ENCODE measurements around the gene TMEM248. TPM values are rescaled to one million over a fixed set of nuclear protein-coding genes. Genes with fewer than 3 reads are reported as not detected.

Gene TMEM248, protein sequence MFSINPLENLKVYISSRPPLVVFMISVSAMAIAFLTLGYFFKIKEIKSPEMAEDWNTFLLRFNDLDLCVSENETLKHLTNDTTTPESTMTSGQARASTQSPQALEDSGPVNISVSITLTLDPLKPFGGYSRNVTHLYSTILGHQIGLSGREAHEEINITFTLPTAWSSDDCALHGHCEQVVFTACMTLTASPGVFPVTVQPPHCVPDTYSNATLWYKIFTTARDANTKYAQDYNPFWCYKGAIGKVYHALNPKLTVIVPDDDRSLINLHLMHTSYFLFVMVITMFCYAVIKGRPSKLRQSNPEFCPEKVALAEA
- 87.7 to 95.9 TPM (median 95.5 TPM) in 5 replicates for total RNA-seq (2022; extraction: Qiagen RNA extraction; ENCODE audit: low read depth)

DNA sequence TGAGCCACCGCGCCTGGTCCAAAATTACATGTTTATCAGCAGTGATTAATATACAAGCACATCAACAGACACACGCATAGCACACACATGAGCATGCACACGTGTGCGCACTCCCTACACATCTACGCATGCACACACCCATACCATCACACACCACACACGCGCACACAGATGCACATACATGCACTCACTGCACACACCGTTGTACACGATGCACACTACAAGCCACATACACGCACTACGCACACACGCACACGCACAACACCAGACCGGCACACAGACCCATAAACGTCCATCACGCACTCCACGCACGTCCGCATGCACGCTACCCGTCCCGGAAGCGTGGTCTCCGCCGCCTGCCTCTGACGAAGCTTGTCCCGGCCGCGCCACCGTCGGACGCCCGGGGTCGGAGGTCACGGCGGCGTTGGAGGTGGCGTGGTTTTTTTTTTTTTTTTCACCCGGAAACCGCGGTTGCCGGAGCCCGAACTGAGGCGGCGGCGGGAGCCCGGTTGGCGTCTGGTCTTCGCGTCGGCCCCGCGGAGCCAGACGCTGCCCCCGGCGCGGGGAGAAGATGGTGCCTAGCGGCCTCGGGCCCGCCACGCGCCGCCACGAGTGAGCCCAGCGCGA lies at the start of gene TMEM248:
TSS of gene TMEM248 (plus strand) at position 457 of the 627 bp plus-strand sequence. CDS start 20,641 bp downstream, outside the sequence.

DNA sequence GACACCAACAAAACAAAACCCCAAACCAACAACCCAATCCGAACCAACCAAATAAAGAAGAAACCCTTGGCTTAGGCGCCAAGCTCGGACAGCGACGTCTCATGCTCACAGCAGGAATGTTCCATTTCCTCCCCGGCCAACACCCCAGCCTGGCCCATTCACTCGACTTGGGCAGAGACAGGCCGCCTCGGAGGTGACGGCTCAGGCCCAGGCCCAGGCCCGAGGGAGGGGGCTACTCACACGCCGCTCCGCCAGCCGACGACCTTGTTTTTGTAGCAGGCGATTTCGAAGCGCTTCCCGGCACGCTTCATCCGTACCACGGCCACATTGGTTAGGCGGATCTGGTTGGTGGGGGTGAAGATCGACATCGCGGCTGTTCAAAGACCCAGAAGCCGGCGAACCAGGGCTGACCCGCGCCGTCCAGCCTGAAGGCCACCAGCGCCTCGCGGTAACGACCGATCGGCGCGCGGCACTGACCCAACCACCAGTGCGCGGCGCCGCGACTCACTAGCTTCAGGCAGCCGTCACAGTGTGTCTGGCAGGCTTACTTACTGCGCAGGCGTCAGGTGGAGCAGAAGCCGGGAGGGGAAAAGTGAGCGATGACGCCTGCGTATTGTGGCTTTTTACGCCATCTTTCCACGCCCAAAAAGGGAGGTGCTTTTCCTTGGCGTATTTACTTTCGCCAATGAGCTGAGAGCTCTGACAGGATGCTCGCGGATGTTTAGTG lies 74.2 kb downstream of the TMEM248 start, which contains the start of gene SBDS:
TSS of gene SBDS (minus strand) at position 537 of the 727 bp plus-strand sequence. CDS start at position 368, 169 bp downstream.

DNA sequence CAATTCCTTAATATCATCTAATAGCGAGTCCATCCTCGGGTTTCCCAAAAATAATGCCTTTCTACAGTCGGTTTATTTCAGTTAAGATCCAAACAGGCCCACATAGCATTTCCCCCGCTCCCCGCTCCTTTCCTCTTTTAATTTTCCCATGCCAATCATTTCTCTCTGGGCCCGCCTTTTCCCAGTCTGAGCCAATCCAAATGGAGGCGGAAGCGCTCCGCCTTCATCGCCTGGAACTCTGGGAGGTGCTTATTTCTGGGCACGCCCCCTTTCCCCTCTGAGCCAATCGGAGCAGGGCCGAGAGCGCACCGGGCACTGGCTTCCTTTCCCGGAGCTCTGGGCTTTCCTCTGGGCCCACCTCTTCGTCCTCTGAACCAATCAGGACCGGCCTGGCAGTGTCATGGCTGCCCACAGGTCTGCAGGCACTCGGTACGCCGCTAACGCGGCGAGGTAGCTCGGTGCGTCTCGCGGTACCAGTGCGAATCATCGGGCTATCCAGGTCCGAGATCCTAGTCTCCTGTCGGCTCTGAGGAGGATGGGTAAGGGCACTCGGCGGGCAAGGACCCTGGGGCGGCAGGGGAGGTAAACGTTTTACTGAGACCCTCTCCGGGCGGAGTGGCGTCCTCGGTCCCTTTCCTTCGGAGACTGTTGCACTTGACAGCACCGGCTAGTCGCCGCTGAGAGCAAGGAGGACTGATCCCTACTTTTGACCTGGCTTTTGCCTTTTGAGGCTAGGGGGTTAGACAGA lies 75.6 kb downstream of the TMEM248 start, which contains the start of gene TYW1:
TSS of gene TYW1 (plus strand) at position 390 of the 748 bp plus-strand sequence. CDS start at position 536, 146 bp downstream.

Other genes with a start within 250 kb of the TMEM248 start
- 25.6 to 33.4 TPM (median 26.7 TPM) in 5 replicates for gene RABGEF1, start 180.5 kb upstream of the TMEM248 start, total RNA-seq (2022; extraction: Qiagen RNA extraction; ENCODE audit: low read depth)
- 98.9 to 116 TPM (median 107 TPM) in 5 replicates for gene SBDS, start 74.4 kb downstream of the TMEM248 start, total RNA-seq (2022; extraction: Qiagen RNA extraction; ENCODE audit: low read depth)
- 13.7 to 18.6 TPM (median 16.7 TPM) in 5 replicates for gene TYW1, start 75.6 kb downstream of the TMEM248 start, total RNA-seq (2022; extraction: Qiagen RNA extraction; ENCODE audit: low read depth)